AG04450 (cell line): ENCODE measurements around the gene UBE2D2. TPM values are rescaled to one million over a fixed set of nuclear protein-coding genes. Genes with fewer than 3 reads are reported as not detected.

Experiments used
- CTCF ChIA-PET: fragments of 300-600, 350-600 bp; formaldehyde crosslinking; extraction: SDS; loops from one replicate; lab custom pipeline; 2022; ENCODE audit warnings: antibody characterized with exemption, inconsistent platforms; lab: Charles Lee
- POLR2A ChIA-PET: fragments of 350-600 bp; formaldehyde crosslinking; extraction: SDS; loops from one replicate; lab custom pipeline; 2021; ENCODE audit warnings: antibody characterized with exemption, inconsistent platforms; lab: Yijun Ruan, JAX
- DNase-seq: peaks from one replicate; pipeline ENCODE4 v3.0.0-alpha.2; 2011; ENCODE audit warnings: low read depth, low spot score
- H3K27ac ChIP-seq: one replicate; pipeline ENCODE4 v1.5.1; 2012; ENCODE audit warnings: low read depth, low read length, control low read depth
- H3K27me3 ChIP-seq: one replicate; pipeline ENCODE4 v1.6.0; 2012; ENCODE audit warnings: low read length; ENCODE audit not compliant: control insufficient read depth, insufficient read depth
- H3K4me3 ChIP-seq: 2 replicates; pipeline ENCODE4 v1.5.1; 2011; ENCODE audit warnings: mild to moderate bottlenecking, low read depth, low read length, control low read depth
- H3K9me3 ChIP-seq: 2 replicates; pipeline ENCODE4 v1.5.1; 2012; ENCODE audit warnings: low read length; ENCODE audit not compliant: control insufficient read depth, insufficient read depth
- polyA plus RNA-seq: library from polyadenylated mRNA; depleted of rRNA; stranded (reverse); fragments of >200 nt; gene quantifications from 2 replicates; pipeline ENCODE4 v1.2.3, GENCODE V29; 2011
- TF ChIP-seq, protein P1 (sequence below): IDR thresholded peaks from 2 replicates; pipeline ENCODE4 v1.5.1; 2011; ENCODE audit warnings: low read depth, low read length, control low read depth, inconsistent platforms

The UBE2D2 gene
- polyA plus RNA-seq, 1 experiment = 60.9 TPM

- ChIA-PET CTCF (interaction anchor here (1.1 to 1.3 kb wide), 2 partner anchors 125 kb away, joined by 3 to 4 read pairs; no protein-coding TSS in a partner anchor), POLR2A (no interaction called here)
- TF ChIP-seq, protein P1, sequence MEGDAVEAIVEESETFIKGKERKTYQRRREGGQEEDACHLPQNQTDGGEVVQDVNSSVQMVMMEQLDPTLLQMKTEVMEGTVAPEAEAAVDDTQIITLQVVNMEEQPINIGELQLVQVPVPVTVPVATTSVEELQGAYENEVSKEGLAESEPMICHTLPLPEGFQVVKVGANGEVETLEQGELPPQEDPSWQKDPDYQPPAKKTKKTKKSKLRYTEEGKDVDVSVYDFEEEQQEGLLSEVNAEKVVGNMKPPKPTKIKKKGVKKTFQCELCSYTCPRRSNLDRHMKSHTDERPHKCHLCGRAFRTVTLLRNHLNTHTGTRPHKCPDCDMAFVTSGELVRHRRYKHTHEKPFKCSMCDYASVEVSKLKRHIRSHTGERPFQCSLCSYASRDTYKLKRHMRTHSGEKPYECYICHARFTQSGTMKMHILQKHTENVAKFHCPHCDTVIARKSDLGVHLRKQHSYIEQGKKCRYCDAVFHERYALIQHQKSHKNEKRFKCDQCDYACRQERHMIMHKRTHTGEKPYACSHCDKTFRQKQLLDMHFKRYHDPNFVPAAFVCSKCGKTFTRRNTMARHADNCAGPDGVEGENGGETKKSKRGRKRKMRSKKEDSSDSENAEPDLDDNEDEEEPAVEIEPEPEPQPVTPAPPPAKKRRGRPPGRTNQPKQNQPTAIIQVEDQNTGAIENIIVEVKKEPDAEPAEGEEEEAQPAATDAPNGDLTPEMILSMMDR = no peak
- H3K4me3 ChIP-seq = no peak overlapping the region
- no peak for DNase-seq
- no peaks in the 10 kb centered on the region; the same call in 1 of the 2 replicates for H3K9me3 ChIP-seq
- no peak overlapping the region for H3K27ac ChIP-seq
- no peaks in the 10 kb centered on the region for H3K27me3 ChIP-seq
These were observed 80.3 kb downstream of the UBE2D2 start for GRCh38 chr5:139641116-139642080.

- no peaks in the 10 kb centered on the region for H3K27me3 ChIP-seq
- no peak overlapping the region for H3K4me3 ChIP-seq
- H3K9me3 ChIP-seq = no peaks in the 10 kb centered on the region; the same call in 1 of the 2 replicates
- DNase-seq = no peak
- H3K27ac ChIP-seq = no peak overlapping the region
- TF ChIP-seq, protein P1 = no peak
- CTCF ChIA-PET = interaction anchor here (1.1 kb wide), 1 partner anchor 124 kb away, joined by 4 read pairs; no protein-coding TSS in a partner anchor
- POLR2A ChIA-PET = no interaction called here
These were observed 81.1 kb downstream of the UBE2D2 start for GRCh38 chr5:139642213-139642612.

- DNase-seq = no peak
These were observed 82.0 kb downstream of the UBE2D2 start for GRCh38 chr5:139642891-139643871.

GRCh38 chr5:139644001-139644456 is 82.9 kb downstream of the UBE2D2 start:
- TF ChIP-seq, protein P1 = no peak
- no peaks in the 10 kb centered on the region for H3K27me3 ChIP-seq
- H3K27ac ChIP-seq = no peak overlapping the region
- DNase-seq = no peak
- CTCF ChIA-PET = interaction anchor here (0.6 to 2.1 kb wide), 5 partner anchors 8 to 131 kb away, joined by 3 to 10 read pairs (median 4); no protein-coding TSS in a partner anchor
- H3K9me3 ChIP-seq = no peaks in the 10 kb centered on the region; the same call in 1 of the 2 replicates
- POLR2A ChIA-PET = no interaction called here
- H3K4me3 ChIP-seq = no peak overlapping the region

More at GRCh38 chr5:139642891-139643871, 82.0 kb downstream of the UBE2D2 start:
- H3K4me3 ChIP-seq = no peak overlapping the region
- H3K27me3 ChIP-seq = no peaks in the 10 kb centered on the region
- ChIA-PET CTCF (interaction anchor here (0.6 to 2.1 kb wide), 4 partner anchors 8 to 132 kb away, joined by 4 to 10 read pairs (median 4); no protein-coding TSS in a partner anchor), POLR2A (no interaction called here)
- no peak overlapping the region for H3K27ac ChIP-seq
- TF ChIP-seq, protein P1 = no peak
- H3K9me3 ChIP-seq = no peaks in the 10 kb centered on the region; the same call in 1 of the 2 replicates
